ENCODE data around the gene OR6C6. TPM values are rescaled to one million over a fixed set of nuclear protein-coding genes. Genes with fewer than 3 reads are reported as not detected.

OR6C6 gene
- total RNA-seq (2022; extraction: Qiagen RNA extraction): not detected in 5 replicates

GRCh38 chr12:55296469-55296868, at the start of gene OR6C6:
Gene OR6C6 (minus strand): TSS chr12:55296569. CDS start chr12:55295232, 1,337 bp downstream.

DNA sequence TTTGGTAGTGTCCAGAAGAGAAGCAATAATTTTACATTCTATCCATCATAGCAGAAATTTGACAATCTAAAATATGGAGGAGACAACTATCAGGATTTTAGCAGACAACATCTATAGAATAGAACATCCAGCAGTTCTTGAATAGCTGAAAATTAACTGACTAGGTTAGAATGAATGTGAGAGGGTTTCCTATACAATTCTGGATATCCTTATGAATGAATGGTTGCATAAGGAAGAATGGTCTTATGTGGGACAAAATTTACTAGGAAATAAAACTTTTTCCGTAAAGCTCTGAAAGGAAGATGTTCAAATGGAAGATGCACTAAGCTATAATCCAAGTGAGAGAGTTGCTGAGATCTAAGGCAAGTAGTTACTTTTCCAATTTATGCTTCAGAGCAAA, 34.1 kb upstream of the OR6C6 start, which contains the start of gene OR6C3:
Gene OR6C3, plus strand, starts transcription at position 301 of the 400 bp plus-strand sequence. CDS start 955 bp downstream, outside the sequence.

GRCh38 chr12:55314043-55314442, 17.7 kb upstream of the OR6C6 start, which contains the start of gene OR6C1:
Gene OR6C1 (plus strand): TSS chr12:55314343. CDS start chr12:55320600, 6,257 bp downstream.

DNA sequence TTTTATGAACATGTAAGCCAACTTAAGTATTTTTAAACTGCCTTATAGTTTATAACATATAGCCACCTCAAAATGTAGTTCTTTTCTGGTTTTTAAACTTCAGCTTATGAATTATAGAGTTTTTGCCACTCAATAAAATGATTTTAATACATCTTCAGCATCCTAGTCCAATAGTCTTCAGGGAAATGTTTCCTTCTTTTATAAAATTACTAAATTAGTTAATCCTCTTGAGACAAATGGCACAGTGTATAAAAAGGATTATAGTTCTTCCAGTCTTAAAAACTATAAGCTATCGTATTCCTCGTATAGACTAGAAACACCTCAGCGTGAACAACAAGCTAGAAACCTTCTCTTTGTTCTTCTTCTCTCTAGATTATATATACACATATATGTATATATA, 52.1 kb downstream of the OR6C6 start, which contains the start of gene OR6C74:
Gene OR6C74, plus strand, starts transcription at position 301 of the 400 bp plus-strand sequence. CDS start 2,679 bp downstream, outside the sequence.

Other genes with a start within 250 kb of the OR6C6 start
- gene OR9K2, start 170.2 kb downstream of the OR6C6 start, total RNA-seq (2022; extraction: Qiagen RNA extraction): not detected in 5 replicates
- not detected in 5 replicates for gene OR10A7, start 75.5 kb downstream of the OR6C6 start, total RNA-seq (2022; extraction: Qiagen RNA extraction)
- not detected in 5 replicates for gene OR6C74, start 52.0 kb downstream of the OR6C6 start, total RNA-seq (2022; extraction: Qiagen RNA extraction)
- gene OR6C1, start 17.8 kb upstream of the OR6C6 start, total RNA-seq (2022; extraction: Qiagen RNA extraction): not detected in 5 replicates
- gene OR6C3, start 34.2 kb upstream of the OR6C6 start, total RNA-seq (2022; extraction: Qiagen RNA extraction): not detected in 5 replicates
- not detected in 5 replicates for gene OR6C75, start 66.4 kb upstream of the OR6C6 start, total RNA-seq (2022; extraction: Qiagen RNA extraction)
- not detected in 5 replicates for gene OR6C65, start 104.0 kb upstream of the OR6C6 start, total RNA-seq (2022; extraction: Qiagen RNA extraction)
- gene OR6C76, start 129.7 kb upstream of the OR6C6 start, total RNA-seq (2022; extraction: Qiagen RNA extraction): not detected in 5 replicates
- not detected in 5 replicates for gene OR6C2, start 147.5 kb upstream of the OR6C6 start, total RNA-seq (2022; extraction: Qiagen RNA extraction)
- not detected in 5 replicates for gene OR6C70, start 173.6 kb upstream of the OR6C6 start, total RNA-seq (2022; extraction: Qiagen RNA extraction)
- not detected in 5 replicates for gene OR6C68, start 195.8 kb upstream of the OR6C6 start, total RNA-seq (2022; extraction: Qiagen RNA extraction)

All from A549 treated with Mapracorat at 1 μM for 4 hours (cell line).